OCI-LY1 (cell line): ENCODE measurements around the gene CTXND1.

ENCODE experiments used
- H2AFZ ChIP-seq: fragments of 200-600 bp; sonication (generic), shearing (Covaris generic); 2 replicates; pipeline ENCODE4 v1.6.0; 2014; ENCODE audit warnings: antibody characterized with exemption, mild to moderate bottlenecking, low read length
- H3F3A ChIP-seq: fragments of 200-600 bp; sonication (generic), shearing (Covaris generic); 2 replicates; pipeline ENCODE4 v1.6.0; 2014; ENCODE audit warnings: mild to moderate bottlenecking, antibody characterized with exemption, low read length, moderate library complexity; ENCODE audit not compliant: insufficient read depth
- H3K27ac ChIP-seq: fragments of 200-600 bp; sonication (generic); 2 replicates; pipeline ENCODE4 v1.5.1; 2014; ENCODE audit warnings: low read length, mixed run types, mild to moderate bottlenecking, low read depth; ENCODE audit not compliant: poor library complexity, severe bottlenecking
- H3K27me3 ChIP-seq: fragments of 200-600 bp; sonication (generic); 2 replicates; pipeline ENCODE4 v1.6.0; 2014; ENCODE audit warnings: antibody characterized with exemption, mild to moderate bottlenecking, low read length, moderate library complexity; ENCODE audit not compliant: insufficient read depth
- H3K36me3 ChIP-seq: fragments of 200-600 bp; sonication (generic); 2 replicates; pipeline ENCODE4 v1.6.1; 2014; ENCODE audit warnings: mild to moderate bottlenecking, antibody characterized with exemption, low read length, moderate library complexity, mixed read lengths; ENCODE audit not compliant: insufficient read depth
- H3K4me1 ChIP-seq: fragments of 200-600 bp; sonication (generic); 2 replicates; pipeline ENCODE4 v1.5.1; 2014; ENCODE audit warnings: mild to moderate bottlenecking, low read length, moderate library complexity; ENCODE audit not compliant: insufficient read depth, severe bottlenecking
- H3K4me2 ChIP-seq: fragments of 200-600 bp; sonication (generic), shearing (Covaris generic); 2 replicates; pipeline ENCODE4 v1.6.1; 2014; ENCODE audit warnings: low read length
- H3K4me3 ChIP-seq: fragments of 200-600 bp; sonication (generic); 2 replicates; pipeline ENCODE4 v1.5.1; 2014; ENCODE audit warnings: low read length, low read depth, mild to moderate bottlenecking, mixed read lengths; ENCODE audit not compliant: poor library complexity, severe bottlenecking
- H3K79me2 ChIP-seq: fragments of 200-600 bp; shearing (Covaris generic); 2 replicates; pipeline ENCODE4 v1.6.1; 2016; ENCODE audit warnings: mixed run types, low read length, mixed read lengths; ENCODE audit not compliant: insufficient read depth
- H3K9ac ChIP-seq: fragments of 200-600 bp; sonication (generic), shearing (Covaris generic); 2 replicates; pipeline ENCODE4 v1.6.1; 2014; ENCODE audit warnings: mild to moderate bottlenecking, low read length, mixed read lengths
- H3K9me2 ChIP-seq: fragments of 200-600 bp; sonication (generic), shearing (Covaris generic); 2 replicates; pipeline ENCODE4 v1.6.1; 2014; ENCODE audit warnings: low read depth, mild to moderate bottlenecking, low read length, mixed read lengths
- H3K9me3 ChIP-seq: fragments of 200-600 bp; shearing (Covaris generic); 2 replicates; pipeline ENCODE4 v1.6.1; 2014; ENCODE audit warnings: low read length, mixed read lengths
- H4K20me1 ChIP-seq: fragments of 200-600 bp; sonication (generic), shearing (Covaris generic); 2 replicates; pipeline ENCODE4 v1.6.0; 2016; ENCODE audit warnings: mild to moderate bottlenecking, low read length; ENCODE audit not compliant: insufficient read depth
- CTCF ChIP-seq: fragments of 200-600 bp; sonication (generic), shearing (Covaris generic); IDR thresholded peaks from 2 replicates; pipeline ENCODE4 v1.5.1; 2017; ENCODE audit warnings: mild to moderate bottlenecking, antibody characterized with exemption, low read length, moderate library complexity, mixed read lengths
- EZH2 ChIP-seq: fragments of 200-600 bp; sonication (generic), shearing (Covaris generic); IDR thresholded peaks from 2 replicates; pipeline ENCODE4 v1.8.0; 2017; ENCODE audit warnings: borderline replicate concordance, mixed run types, mild to moderate bottlenecking, antibody characterized with exemption, low read length, moderate library complexity, mixed read lengths

CTXND1 gene

GRCh38 chr15:80152180-80152895 is 99.7 kb downstream of the CTXND1 start:
- H3K36me3 ChIP-seq: no peaks in the 10 kb centered on the region
- H3K9me3 ChIP-seq: no peaks in the 10 kb centered on the region
- H3K9ac ChIP-seq: peak overlapping the region; percentile 52; the same call in 1 of the 2 replicates
- peak overlapping the region; percentile 82 for H3K4me3 ChIP-seq
- H3K79me2 ChIP-seq: no peaks in the 10 kb centered on the region
- H2AFZ ChIP-seq: 0 out of 2 replicates have a peak overlapping the region, but pooled peaks have one; percentile 53
- H3K9me2 ChIP-seq: no peaks in the 10 kb centered on the region
- H3K27ac ChIP-seq: no peak overlapping the region
- H3K4me2 ChIP-seq: peak overlapping the region; percentile 74
- TF ChIP-seq EZH2 (no peak), CTCF (no peak)
- H3F3A ChIP-seq: no peaks in the 10 kb centered on the region
- no peaks in the 10 kb centered on the region for H3K27me3 ChIP-seq
- no peaks in the 10 kb centered on the region for H4K20me1 ChIP-seq
- peaks cover 8% of the 10 kb centered on the region for H3K4me1 ChIP-seq

GRCh38 chr15:80151576-80151975 is 100.4 kb downstream of the CTXND1 start:
- Histone ChIP-seq H2AFZ (no peak overlapping the region), H3K4me1 (peaks cover 8% of the 10 kb centered on the region), H3F3A (no peaks in the 10 kb centered on the region), H3K4me3 (no peak overlapping the region), H3K27ac (no peak overlapping the region), H3K36me3 (no peaks in the 10 kb centered on the region), H3K9me2 (no peaks in the 10 kb centered on the region), H3K4me2 (peak overlapping the region; percentile 74; the same call in 1 of the 2 replicates), H3K9me3 (no peaks in the 10 kb centered on the region), H3K27me3 (no peaks in the 10 kb centered on the region), H4K20me1 (no peaks in the 10 kb centered on the region), H3K9ac (no peak overlapping the region), H3K79me2 (no peaks in the 10 kb centered on the region)
- TF ChIP-seq EZH2 (no peak), CTCF (no peak)

GRCh38 chr15:80151148-80151547 is 100.9 kb downstream of the CTXND1 start:
- H3K9me3 ChIP-seq: no peaks in the 10 kb centered on the region
- TF ChIP-seq EZH2 (no peak), CTCF (no peak)
- H3K4me2 ChIP-seq: no peak overlapping the region

More at GRCh38 chr15:80151148-80151547, 100.9 kb downstream of the CTXND1 start:
- H3K27me3 ChIP-seq: no peaks in the 10 kb centered on the region
- H3K36me3 ChIP-seq: no peaks in the 10 kb centered on the region
- H3K4me3 ChIP-seq: no peak overlapping the region
- no peaks in the 10 kb centered on the region for H3K79me2 ChIP-seq
- no peaks in the 10 kb centered on the region for H3K9me2 ChIP-seq
- H2AFZ ChIP-seq: no peak overlapping the region
- no peak overlapping the region for H3K27ac ChIP-seq
- no peak overlapping the region for H3K9ac ChIP-seq
- no peaks in the 10 kb centered on the region for H4K20me1 ChIP-seq
- H3F3A ChIP-seq: no peaks in the 10 kb centered on the region
- H3K4me1 ChIP-seq: peaks cover 8% of the 10 kb centered on the region
